ENCODE measurements around the gene LURAP1L. TPM values are rescaled to one million over a fixed set of nuclear protein-coding genes. Genes with fewer than 3 reads are reported as not detected.

LURAP1L gene
- total RNA-seq, 5 donors from 2014 or later (not counting 1 experiment from before 2014, with no cell fraction given) = not detected

DNA sequence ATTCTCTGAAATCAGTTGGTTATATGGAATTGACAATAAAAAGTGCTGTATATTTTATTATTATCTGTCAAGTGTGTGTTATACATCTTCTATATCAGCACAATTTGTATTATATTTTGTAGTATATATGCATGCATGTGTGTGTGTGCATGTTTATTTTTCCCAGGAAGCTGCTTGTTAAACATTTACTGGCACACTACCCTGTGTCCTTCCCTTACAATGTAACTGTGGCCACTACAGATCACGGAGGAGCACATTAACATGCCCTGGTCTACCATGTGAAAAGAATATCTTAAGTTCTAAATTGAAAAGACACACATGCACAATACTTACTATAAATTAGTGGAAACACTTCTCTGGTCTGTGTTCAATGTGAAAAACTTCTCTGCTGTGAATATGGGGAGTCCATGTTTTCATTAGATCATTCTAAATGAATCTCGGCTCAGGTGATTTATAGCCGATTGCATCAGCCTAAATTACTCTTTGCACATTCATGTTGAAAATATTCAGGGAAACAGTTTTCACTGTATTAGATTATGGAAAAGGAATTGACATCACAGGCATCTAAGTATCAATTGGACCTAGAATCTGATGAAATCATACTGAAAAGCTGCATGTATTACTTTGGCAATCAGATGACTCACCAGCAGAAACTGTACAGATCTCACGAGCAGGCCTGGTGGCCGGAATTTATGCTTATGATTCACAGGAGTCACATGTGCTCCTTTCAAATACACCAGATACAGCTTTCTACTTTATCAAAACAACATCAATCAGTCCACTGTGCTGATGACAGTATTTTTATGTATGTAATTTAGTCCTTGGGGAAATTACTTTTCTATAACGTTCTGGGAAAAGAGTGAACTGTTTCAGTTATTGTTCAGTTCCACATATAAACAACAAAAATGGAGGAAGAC is 39.4 kb downstream of the LURAP1L start:
- peaks cover 6 to 15% (median 14%) of the 10 kb centered on the region in 3 donors for H3K9me3 Mint-ChIP-seq
- ATAC-seq (replicated peaks in 1 of 4) (no peak), DNase-seq (no peak)
- H3K27ac Mint-ChIP-seq = no peak overlapping the region
- no peaks in the 10 kb centered on the region for H3K27me3 Mint-ChIP-seq
- POLR2A ChIA-PET = no interaction called here
- H3K4me1 Mint-ChIP-seq = peaks cover 0 to 5% (median 0%) of the 10 kb centered on the region in 3 donors
- CTCF ChIA-PET = no interaction called here
- no peaks in the 10 kb centered on the region for H3K36me3 Mint-ChIP-seq
- H3K4me3 Mint-ChIP-seq = no peak overlapping the region
- Histone ChIP-seq H3K36me3 (ENCODE audit: control insufficient read depth in 2 of 2, extremely low read depth in 1 of 2, insufficient read depth in 1 of 2, low read length in 1 of 2) (no peaks in the 10 kb centered on the region), H3K27me3 (replicated peaks in 1 of 2; ENCODE audit: control insufficient read depth in 2 of 2, extremely low read depth in 1 of 2, insufficient read depth in 2 of 2, low read length in 1 of 2) (no peaks in the 10 kb centered on the region), H3K27ac (ENCODE audit: low read length) (no peak overlapping the region), H3K4me3 (ENCODE audit: control insufficient read depth in 1 of 2, extremely low read depth in 1 of 2, low read length in 1 of 2) (no peak overlapping the region), H3K9me3 (no peaks in the 10 kb centered on the region), H3K4me1 (ENCODE audit: control insufficient read depth in 1 of 2, extremely low read depth in 1 of 2, insufficient read depth in 2 of 2, low read length in 2 of 2) (no peaks in the 10 kb centered on the region)
- WGBS (ENCODE audit: insufficient coverage) = no CpG with 5 or more reads among the region's 6 CpGs

DNA sequence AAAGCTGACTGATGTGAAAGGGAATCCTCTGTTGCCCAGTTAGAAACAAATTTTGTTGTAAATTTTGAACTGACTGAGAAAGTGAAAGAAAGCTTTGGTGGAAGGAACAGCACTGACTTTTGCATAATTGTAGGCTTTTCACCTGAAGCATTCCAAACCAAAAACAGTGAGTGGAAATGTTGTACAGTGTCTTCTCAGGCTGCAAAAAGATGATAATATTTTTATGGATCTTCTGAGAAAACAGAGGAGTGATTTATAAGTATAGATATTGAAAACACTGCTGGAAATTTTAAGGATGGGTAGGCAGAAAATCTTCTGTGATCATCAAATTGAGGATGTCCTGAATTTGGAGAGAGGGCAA is 40.0 kb downstream of the LURAP1L start:
- Histone ChIP-seq H3K36me3 (ENCODE audit: control insufficient read depth in 2 of 2, extremely low read depth in 1 of 2, insufficient read depth in 1 of 2, low read length in 1 of 2) (no peaks in the 10 kb centered on the region), H3K9me3 (no peaks in the 10 kb centered on the region), H3K27ac (ENCODE audit: low read length) (no peak overlapping the region), H3K4me1 (ENCODE audit: control insufficient read depth in 1 of 2, extremely low read depth in 1 of 2, insufficient read depth in 2 of 2, low read length in 2 of 2) (no peaks in the 10 kb centered on the region), H3K4me3 (ENCODE audit: control insufficient read depth in 1 of 2, extremely low read depth in 1 of 2, low read length in 1 of 2) (no peak overlapping the region), H3K27me3 (replicated peaks in 1 of 2; ENCODE audit: control insufficient read depth in 2 of 2, extremely low read depth in 1 of 2, insufficient read depth in 2 of 2, low read length in 1 of 2) (no peaks in the 10 kb centered on the region)
- no peak for ATAC-seq (replicated peaks in 1 of 4)
- no peaks in the 10 kb centered on the region for H3K36me3 Mint-ChIP-seq
- H3K9me3 Mint-ChIP-seq = peaks cover 6 to 19% (median 14%) of the 10 kb centered on the region in 3 donors
- DNase-seq = no peak
- ChIA-PET CTCF (no interaction called here), POLR2A (no interaction called here)
- peaks cover 0 to 5% (median 0%) of the 10 kb centered on the region in 3 donors for H3K4me1 Mint-ChIP-seq
- no peaks in the 10 kb centered on the region for H3K27me3 Mint-ChIP-seq
- H3K27ac Mint-ChIP-seq = no peak overlapping the region
- no peak overlapping the region for H3K4me3 Mint-ChIP-seq

DNA sequence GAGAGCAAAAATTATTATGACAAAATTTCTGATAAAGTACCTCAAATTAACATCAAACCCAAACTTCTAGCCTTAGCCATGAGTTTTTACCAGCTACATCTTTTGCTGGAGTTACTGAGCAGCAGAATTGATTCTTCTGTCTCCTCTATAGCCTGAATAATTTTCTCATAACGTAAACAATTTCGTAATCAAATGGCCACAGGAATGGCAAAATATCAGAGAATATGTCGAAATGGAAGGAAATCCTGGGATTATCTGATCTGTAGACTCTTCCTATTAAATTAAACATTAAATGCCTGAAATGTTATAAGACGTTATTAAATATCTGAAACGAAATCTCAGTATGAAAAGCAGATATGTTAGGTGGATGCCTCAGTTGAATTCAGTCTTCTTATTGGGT is 41.1 kb downstream of the LURAP1L start:
- peaks cover 0 to 5% (median 0%) of the 10 kb centered on the region in 3 donors for H3K4me1 Mint-ChIP-seq
- H3K9me3 ChIP-seq = no peaks in the 10 kb centered on the region
- H3K4me1 ChIP-seq (ENCODE audit: control insufficient read depth in 1 of 2, extremely low read depth in 1 of 2, insufficient read depth in 2 of 2, low read length in 2 of 2) = no peaks in the 10 kb centered on the region
- WGBS (ENCODE audit: insufficient coverage) = no CpG with 5 or more reads among the region's 5 CpGs
- H3K27ac ChIP-seq (ENCODE audit: low read length) = no peak overlapping the region
- H3K9me3 Mint-ChIP-seq = peaks cover 6 to 18% (median 14%) of the 10 kb centered on the region in 3 donors
- ChIA-PET POLR2A (no interaction called here), CTCF (no interaction called here)
- H3K27me3 ChIP-seq (replicated peaks in 1 of 2; ENCODE audit: control insufficient read depth in 2 of 2, extremely low read depth in 1 of 2, insufficient read depth in 2 of 2, low read length in 1 of 2) = no peaks in the 10 kb centered on the region
- no peak for ATAC-seq (replicated peaks in 1 of 4)
- H3K36me3 Mint-ChIP-seq = no peaks in the 10 kb centered on the region
- H3K4me3 ChIP-seq (ENCODE audit: control insufficient read depth in 1 of 2, extremely low read depth in 1 of 2, low read length in 1 of 2) = no peak overlapping the region
- no peak for DNase-seq
- no peak overlapping the region for H3K27ac Mint-ChIP-seq
- no peaks in the 10 kb centered on the region for H3K27me3 Mint-ChIP-seq
- no peaks in the 10 kb centered on the region for H3K36me3 ChIP-seq (ENCODE audit: control insufficient read depth in 2 of 2, extremely low read depth in 1 of 2, insufficient read depth in 1 of 2, low read length in 1 of 2)
- H3K4me3 Mint-ChIP-seq = no peak overlapping the region

DNA sequence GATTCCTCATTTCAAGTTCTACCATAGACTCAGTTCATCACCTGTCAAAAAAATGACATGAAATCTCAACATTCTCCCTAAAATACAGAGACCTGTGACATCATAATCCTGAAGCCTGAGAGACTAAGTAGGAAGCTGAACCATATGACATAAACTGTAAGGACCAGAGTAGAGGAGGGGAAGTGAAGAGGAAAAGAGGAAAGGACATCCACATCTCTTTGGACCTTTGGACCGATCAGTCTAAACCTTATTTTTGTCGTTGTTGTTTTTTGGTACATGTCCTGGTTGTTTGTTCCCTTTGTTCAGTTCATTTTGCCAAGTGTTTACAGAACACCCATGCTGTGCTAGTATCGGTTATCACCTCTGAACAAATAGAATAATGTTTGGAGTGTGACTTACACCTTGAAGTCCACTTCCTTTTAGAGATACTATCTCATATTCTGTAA is 41.9 kb downstream of the LURAP1L start:
- WGBS (ENCODE audit: insufficient coverage) = no CpG with 5 or more reads among the region's 3 CpGs

DNA sequence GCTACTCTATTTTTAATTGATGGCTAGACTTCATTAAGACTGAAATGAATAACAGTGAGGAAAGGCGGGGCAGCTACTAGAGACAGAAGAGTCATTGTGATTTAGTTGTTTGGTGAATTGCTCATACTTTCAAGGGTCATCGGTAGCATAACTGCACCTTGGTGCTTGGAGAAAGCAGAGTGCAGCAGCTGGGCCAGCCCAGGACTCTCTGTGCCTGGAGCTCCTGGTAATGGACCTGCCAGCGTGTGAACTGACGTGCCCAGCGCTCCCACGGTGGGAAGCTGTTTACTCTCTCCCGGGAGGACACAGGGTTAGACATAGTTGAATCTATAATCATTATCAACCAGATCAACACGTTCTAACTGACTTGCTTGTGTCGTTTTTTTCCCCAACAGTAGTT is 42.9 kb downstream of the LURAP1L start:
- DNase-seq (no peak), ATAC-seq (replicated peaks in 1 of 4) (no peak)
- Histone ChIP-seq H3K36me3 (ENCODE audit: control insufficient read depth in 2 of 2, extremely low read depth in 1 of 2, insufficient read depth in 1 of 2, low read length in 1 of 2) (no peaks in the 10 kb centered on the region), H3K27ac (ENCODE audit: low read length) (no peak overlapping the region), H3K27me3 (replicated peaks in 1 of 2; ENCODE audit: control insufficient read depth in 2 of 2, extremely low read depth in 1 of 2, insufficient read depth in 2 of 2, low read length in 1 of 2) (no peaks in the 10 kb centered on the region), H3K4me3 (ENCODE audit: control insufficient read depth in 1 of 2, extremely low read depth in 1 of 2, low read length in 1 of 2) (no peak overlapping the region), H3K9me3 (no peaks in the 10 kb centered on the region), H3K4me1 (ENCODE audit: control insufficient read depth in 1 of 2, extremely low read depth in 1 of 2, insufficient read depth in 2 of 2, low read length in 2 of 2) (no peaks in the 10 kb centered on the region)
- WGBS (ENCODE audit: insufficient coverage) = 95% methylated on average over 6 of the region's 9 CpGs
- Mint-ChIP-seq H3K4me1 (peaks cover 0 to 5% (median 0%) of the 10 kb centered on the region in 3 donors), H3K27ac (no peak overlapping the region), H3K9me3 (peaks cover 3 to 16% (median 8%) of the 10 kb centered on the region in 3 donors), H3K36me3 (no peaks in the 10 kb centered on the region), H3K27me3 (no peaks in the 10 kb centered on the region), H3K4me3 (no peak overlapping the region)
- ChIA-PET CTCF (interaction anchor here in 1 of 2 donors (0.6 kb wide), 1 partner anchor 117 kb away, joined by 8 read pairs; no protein-coding TSS in a partner anchor), POLR2A (interaction anchor here in 1 of 2 donors (0.7 kb wide), 1 partner anchor 1529 kb away, joined by 6 read pairs; no protein-coding TSS in a partner anchor)

More for the DNA sequence above, 41.9 kb downstream of the LURAP1L start:
- no peak overlapping the region for H3K4me3 ChIP-seq (ENCODE audit: control insufficient read depth in 1 of 2, extremely low read depth in 1 of 2, low read length in 1 of 2)
- no peak overlapping the region for H3K4me3 Mint-ChIP-seq
- H3K27ac Mint-ChIP-seq = no peak overlapping the region
- ChIA-PET CTCF (no interaction called here), POLR2A (no interaction called here)
- peaks cover 0 to 5% (median 0%) of the 10 kb centered on the region in 3 donors for H3K4me1 Mint-ChIP-seq
- H3K9me3 ChIP-seq = no peaks in the 10 kb centered on the region
- H3K4me1 ChIP-seq (ENCODE audit: control insufficient read depth in 1 of 2, extremely low read depth in 1 of 2, insufficient read depth in 2 of 2, low read length in 2 of 2) = no peaks in the 10 kb centered on the region
- no peaks in the 10 kb centered on the region for H3K27me3 ChIP-seq (replicated peaks in 1 of 2; ENCODE audit: control insufficient read depth in 2 of 2, extremely low read depth in 1 of 2, insufficient read depth in 2 of 2, low read length in 1 of 2)
- no peak overlapping the region for H3K27ac ChIP-seq (ENCODE audit: low read length)
- H3K27me3 Mint-ChIP-seq = no peaks in the 10 kb centered on the region
- ATAC-seq (replicated peaks in 1 of 4) = no peak
- peaks cover 3 to 18% (median 9%) of the 10 kb centered on the region in 3 donors for H3K9me3 Mint-ChIP-seq
- no peaks in the 10 kb centered on the region for H3K36me3 Mint-ChIP-seq
- DNase-seq = no peak
- no peaks in the 10 kb centered on the region for H3K36me3 ChIP-seq (ENCODE audit: control insufficient read depth in 2 of 2, extremely low read depth in 1 of 2, insufficient read depth in 1 of 2, low read length in 1 of 2)

DNA sequence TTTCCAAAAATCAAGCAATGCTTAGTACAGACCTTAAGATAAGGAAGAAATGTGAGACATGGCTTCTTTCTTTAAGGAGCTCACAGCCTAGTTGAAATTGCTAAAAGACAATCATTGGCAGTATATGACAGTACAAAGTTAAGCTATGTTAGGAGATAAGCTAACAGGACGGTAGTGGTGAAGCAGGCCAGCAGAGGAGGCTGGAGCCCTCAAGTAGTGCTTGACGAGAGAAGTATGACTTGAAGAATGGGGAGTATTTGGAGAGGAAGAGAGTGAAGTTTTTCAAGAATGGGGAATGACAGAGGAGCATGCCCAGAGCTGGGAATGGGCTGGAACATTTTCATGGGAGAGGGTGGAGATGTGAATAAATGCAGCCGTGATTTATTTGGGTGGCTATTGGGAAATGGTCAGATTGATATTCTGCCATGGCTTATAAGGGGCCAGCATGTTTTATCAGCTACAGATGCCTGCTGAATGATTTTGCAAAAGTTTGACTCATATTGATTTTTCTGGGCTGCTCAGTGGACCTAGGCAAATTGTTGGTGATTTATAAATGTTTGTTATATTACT is 43.7 kb downstream of the LURAP1L start:
- no peak overlapping the region for H3K4me3 Mint-ChIP-seq
- H3K9me3 Mint-ChIP-seq = peaks cover 3 to 16% (median 8%) of the 10 kb centered on the region in 3 donors
- WGBS (ENCODE audit: insufficient coverage) = 82% methylated on average over 3 of the region's 3 CpGs
- no peak overlapping the region for H3K27ac ChIP-seq (ENCODE audit: low read length)
- no peaks in the 10 kb centered on the region for H3K27me3 Mint-ChIP-seq
- H3K36me3 Mint-ChIP-seq = no peaks in the 10 kb centered on the region
- H3K4me3 ChIP-seq (ENCODE audit: control insufficient read depth in 1 of 2, extremely low read depth in 1 of 2, low read length in 1 of 2) = no peak overlapping the region
- H3K27ac Mint-ChIP-seq = no peak overlapping the region
- H3K4me1 Mint-ChIP-seq = peaks cover 0 to 5% (median 0%) of the 10 kb centered on the region in 3 donors
- DNase-seq (no peak), ATAC-seq (replicated peaks in 1 of 4) (no peak)
- H3K9me3 ChIP-seq = no peaks in the 10 kb centered on the region
- POLR2A ChIA-PET = interaction anchor here in 1 of 2 donors (0.7 kb wide), 1 partner anchor 1529 kb away, joined by 6 read pairs; no protein-coding TSS in a partner anchor
- no peaks in the 10 kb centered on the region for H3K36me3 ChIP-seq (ENCODE audit: control insufficient read depth in 2 of 2, extremely low read depth in 1 of 2, insufficient read depth in 1 of 2, low read length in 1 of 2)
- CTCF ChIA-PET = interaction anchor here in 1 of 2 donors (0.6 kb wide), 1 partner anchor 118 kb away, joined by 8 read pairs; no protein-coding TSS in a partner anchor
- H3K27me3 ChIP-seq (replicated peaks in 1 of 2; ENCODE audit: control insufficient read depth in 2 of 2, extremely low read depth in 1 of 2, insufficient read depth in 2 of 2, low read length in 1 of 2) = no peaks in the 10 kb centered on the region
- H3K4me1 ChIP-seq (ENCODE audit: control insufficient read depth in 1 of 2, extremely low read depth in 1 of 2, insufficient read depth in 2 of 2, low read length in 2 of 2) = no peaks in the 10 kb centered on the region
